Stomach (tissue), 9 donors: ENCODE measurements around the gene ASAP2. TPM values are rescaled to one million over a fixed set of nuclear protein-coding genes. Genes with fewer than 3 reads are reported as not detected.

Source experiments
- DNase-seq, 2 donors: peaks; one replicate each; pipeline versions ENCODE4 v3.0.0 to v3.0.0-alpha.2; 2013 to 2019
- H3K27ac ChIP-seq, 5 donors: fragments of 200-600 bp in 4 of 5; sonication (generic) in 4 of 5; one replicate each; pipeline ENCODE4 v1.5.1; 2013 to 2019; ENCODE audit warnings: mild to moderate bottlenecking in 1 of 5, moderate library complexity in 1 of 5
- H3K27me3 ChIP-seq, 3 donors: fragments of 200-600 bp; sonication (generic); one replicate each; pipeline ENCODE4 v1.5.1; 2017 to 2019; ENCODE audit warnings: mixed run types in 1 of 3
- H3K36me3 ChIP-seq, 4 donors: fragments of 200-600 bp; sonication (generic); 1 replicate in 3 of 4; 2 replicates in 1 of 4; pipeline ENCODE4 v1.5.1; 2016 to 2019
- H3K4me1 ChIP-seq, 4 donors: fragments of 200-600 bp; sonication (generic); one replicate each; pipeline ENCODE4 v1.5.1; 2016 to 2019
- H3K4me3 ChIP-seq, 4 donors: fragments of 200-600 bp; sonication (generic) in 3 of 4; one replicate each; pipeline ENCODE4 v1.5.1; 2016 to 2019; ENCODE audit warnings: mild to moderate bottlenecking in 1 of 4
- H3K9me3 ChIP-seq, 4 donors: fragments of 200-600 bp; sonication (generic); one replicate each; pipeline ENCODE4 v1.5.1; 2016 to 2019
- EP300 ChIP-seq: sonication (generic); formaldehyde crosslinking; IDR thresholded peaks from one replicate; pipeline ENCODE4 v1.6.1; 2017; ENCODE audit warnings: antibody characterized with exemption
- POLR2A ChIP-seq, 4 donors: fragments of 450-650 bp; IDR thresholded peaks; one replicate each; pipeline ENCODE4 v1.6.1; 2016; ENCODE audit warnings: antibody characterized with exemption in 4 of 4, control low read depth in 2 of 4, mild to moderate bottlenecking in 1 of 4, moderate library complexity in 1 of 4
- POLR2AphosphoS5 ChIP-seq, 3 donors: sonication (generic); formaldehyde crosslinking; IDR thresholded peaks; one replicate each; pipeline ENCODE4 v1.6.1; 2016; ENCODE audit warnings: antibody characterized with exemption in 3 of 3
- WGBS, 5 donors: extraction: QIAGEN DNeasy Blood & Tissue Kit in 3 of 5; methylation state at CpG; one replicate each; pipeline versions ENCODE4 v1.1.5 to v1.1.7; 2013 to 2018; 5-methylcytosine and 5-hydroxymethylcytosine counted together
- intact Hi-C: fragments of 100-400 bp; cut with DNase I; formaldehyde crosslinking; loops from one replicate; pipeline ENCODE4 v1.15.1; 2023; ENCODE audit warnings: low total_unique reads
- polyA plus RNA-seq, 3 donors: library from polyadenylated mRNA; stranded (reverse); fragments of 200-250 nt; gene quantifications; one replicate each; pipeline ENCODE4 v1.2.3, GENCODE V29; 2013
- total RNA-seq, 5 donors: library from RNA; depleted of rRNA; stranded (reverse); fragments of >200 nt; gene quantifications; one replicate each; pipeline versions ENCODE4 v1.1.0 to v1.2.3, GENCODE V29; 2014 to 2016
- TF ChIP-seq, protein P1 (sequence below), 7 experiments: fragments of 450-650 bp in 4 of 7; fragments of 200-600 bp in 3 of 7; sonication (generic) in 3 of 7; IDR thresholded peaks; one replicate each; pipeline ENCODE4 v1.5.1; 2016 to 2019; ENCODE audit warnings: antibody characterized with exemption in 7 of 7, control low read depth in 2 of 7, mild to moderate bottlenecking in 1 of 7
- donor health status: healthy with polysubstance abuse.
- donor health status: Bipolar disorder and iron deficiency.
- donor health status: healthy.

The ASAP2 gene
- total and polyA plus RNA-seq, 8 donors: 9.7 to 55.4 (median 33.7) TPM

DNA sequence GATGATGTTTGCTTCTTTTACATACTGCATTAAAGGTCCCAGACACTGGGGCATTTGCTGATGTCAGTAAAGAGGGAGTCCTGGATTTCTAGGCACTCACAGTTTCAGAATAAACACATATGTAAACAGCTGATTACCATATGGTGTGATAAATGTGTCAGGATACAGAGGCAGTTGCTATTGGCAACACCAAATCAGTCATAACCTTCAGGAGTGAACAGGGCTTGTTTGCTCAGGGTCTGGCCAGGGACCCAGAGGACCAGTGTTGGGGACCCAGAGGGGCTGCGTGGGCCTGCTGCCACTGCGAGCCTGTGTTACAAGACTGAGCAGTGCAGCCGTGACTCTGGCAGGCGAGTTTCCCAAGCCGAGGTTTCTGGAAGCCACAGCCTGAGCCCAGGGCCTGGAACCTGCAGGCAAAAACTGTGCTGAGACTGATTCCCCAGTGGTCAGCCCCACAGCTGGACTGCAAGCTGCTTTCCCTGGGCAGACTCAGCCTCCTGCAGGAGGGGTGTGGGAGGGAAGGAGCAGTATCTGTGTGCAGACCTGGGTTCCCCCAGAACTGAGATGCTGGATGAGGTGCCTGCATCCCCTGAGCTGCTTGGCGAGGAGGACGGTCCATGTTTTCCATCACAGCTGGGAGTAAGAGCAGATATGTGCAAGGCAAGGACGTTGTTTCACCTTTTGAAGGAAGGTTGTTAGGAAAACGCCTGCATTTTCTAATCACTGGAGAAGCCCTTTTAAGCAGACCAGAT, 23.6 kb downstream of the ASAP2 start:
- Histone ChIP-seq H3K4me3 (no peak overlapping the region), H3K27ac (peak overlapping the region in 4 of 5 donors; percentile 8 to 65 (median 61)), H3K27me3 (no peaks in the 10 kb centered on the region), H3K9me3 (no peaks in the 10 kb centered on the region), H3K4me1 (peaks cover 49 to 88% (median 71%) of the 10 kb centered on the region in 4 donors), H3K36me3 (no peaks in the 10 kb centered on the region)
- 31 to 44% (median 36%) methylated on average over 4 to 9 of the region's 9 CpGs for WGBS, 5 donors
- peak in 1 of 2 donors; percentile 53 for DNase-seq
- intact Hi-C loops: no loop called here
- TF ChIP-seq POLR2A (IDR thresholded peaks at IDR 0.05) (no peak), EP300 (no peak)

- DNase-seq: no peak
- Histone ChIP-seq H3K27ac (peak overlapping the region in 4 of 5 donors; percentile 8 to 65 (median 61)), H3K4me3 (no peak overlapping the region), H3K36me3 (no peaks in the 10 kb centered on the region), H3K27me3 (no peaks in the 10 kb centered on the region), H3K4me1 (peaks cover 56 to 95% (median 75%) of the 10 kb centered on the region in 4 donors), H3K9me3 (no peaks in the 10 kb centered on the region)
- TF ChIP-seq POLR2A (IDR thresholded peaks at IDR 0.05): no peak
- no peak for TF ChIP-seq EP300
- TF ChIP-seq, protein P1, sequence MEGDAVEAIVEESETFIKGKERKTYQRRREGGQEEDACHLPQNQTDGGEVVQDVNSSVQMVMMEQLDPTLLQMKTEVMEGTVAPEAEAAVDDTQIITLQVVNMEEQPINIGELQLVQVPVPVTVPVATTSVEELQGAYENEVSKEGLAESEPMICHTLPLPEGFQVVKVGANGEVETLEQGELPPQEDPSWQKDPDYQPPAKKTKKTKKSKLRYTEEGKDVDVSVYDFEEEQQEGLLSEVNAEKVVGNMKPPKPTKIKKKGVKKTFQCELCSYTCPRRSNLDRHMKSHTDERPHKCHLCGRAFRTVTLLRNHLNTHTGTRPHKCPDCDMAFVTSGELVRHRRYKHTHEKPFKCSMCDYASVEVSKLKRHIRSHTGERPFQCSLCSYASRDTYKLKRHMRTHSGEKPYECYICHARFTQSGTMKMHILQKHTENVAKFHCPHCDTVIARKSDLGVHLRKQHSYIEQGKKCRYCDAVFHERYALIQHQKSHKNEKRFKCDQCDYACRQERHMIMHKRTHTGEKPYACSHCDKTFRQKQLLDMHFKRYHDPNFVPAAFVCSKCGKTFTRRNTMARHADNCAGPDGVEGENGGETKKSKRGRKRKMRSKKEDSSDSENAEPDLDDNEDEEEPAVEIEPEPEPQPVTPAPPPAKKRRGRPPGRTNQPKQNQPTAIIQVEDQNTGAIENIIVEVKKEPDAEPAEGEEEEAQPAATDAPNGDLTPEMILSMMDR (IDR thresholded peaks at IDR 0.05): no peak
- no peak for TF ChIP-seq POLR2AphosphoS5 (IDR thresholded peaks at IDR 0.05)
- intact Hi-C loops: no loop called here
- WGBS, 5 donors: 11 to 43% (median 25%) methylated on average over 4 of the region's 4 CpGs
Measured at GRCh38 chr2:9230881-9231280, 24.3 kb downstream of the ASAP2 start.

DNA sequence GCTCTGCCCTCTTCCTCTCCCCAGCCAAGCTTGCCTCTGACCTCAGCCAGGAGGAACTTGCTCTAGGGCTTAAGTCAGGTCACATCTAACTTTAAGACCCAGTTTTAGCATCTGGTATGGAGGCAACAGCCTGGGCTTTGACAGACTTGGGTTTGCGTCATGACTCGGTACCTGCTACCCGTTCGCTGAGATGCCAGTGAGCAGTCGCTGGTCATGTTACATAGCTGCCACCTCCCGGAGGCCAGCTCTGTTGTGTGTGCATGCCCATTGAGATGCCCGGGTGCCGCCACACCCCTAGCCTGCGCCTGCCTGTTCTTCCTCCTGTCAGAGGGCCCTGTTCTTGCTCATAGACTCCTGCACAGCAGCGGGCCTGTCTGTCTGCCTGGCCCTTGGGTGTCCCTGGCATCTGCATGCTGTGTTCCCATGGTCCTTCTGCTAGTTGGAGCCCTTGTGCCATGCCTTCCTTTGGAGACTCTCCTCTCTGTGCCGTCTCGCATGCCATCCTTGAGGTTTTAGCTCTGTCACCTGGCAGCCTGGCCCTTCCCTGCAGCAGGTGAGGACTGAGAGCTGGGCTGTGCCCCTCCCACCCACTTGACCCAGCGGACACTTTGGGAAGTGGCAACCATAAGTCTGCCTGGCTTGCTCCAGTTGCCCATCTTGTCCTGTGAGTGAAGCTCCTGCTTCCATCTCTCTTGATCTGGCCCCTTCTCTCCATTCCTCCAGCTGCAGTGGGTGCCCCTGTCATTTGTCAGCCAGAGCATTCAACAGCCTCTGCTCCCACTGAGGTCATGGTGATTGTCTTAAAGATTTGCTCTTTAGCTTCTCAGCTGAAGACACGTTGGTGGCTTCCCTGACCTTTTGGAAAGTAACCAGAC, 24.9 kb downstream of the ASAP2 start:
- Histone ChIP-seq H3K27me3 (no peaks in the 10 kb centered on the region), H3K9me3 (no peaks in the 10 kb centered on the region), H3K4me1 (peaks cover 58 to 97% (median 77%) of the 10 kb centered on the region in 4 donors), H3K27ac (peak overlapping the region in 4 of 5 donors; percentile 8 to 65 (median 61)), H3K4me3 (no peak overlapping the region), H3K36me3 (no peaks in the 10 kb centered on the region)
- DNase-seq: peak in 1 of 2 donors; percentile 50
- TF ChIP-seq POLR2A (IDR thresholded peaks at IDR 0.05) (no peak), POLR2AphosphoS5 (IDR thresholded peaks at IDR 0.05) (no peak), EP300 (no peak)
- TF ChIP-seq, protein P1 (IDR thresholded peaks at IDR 0.05): no peak
- 73 to 81% (median 77%) methylated on average over 14 of the region's 14 CpGs for WGBS, 5 donors
- intact Hi-C loops: no loop called here

DNA sequence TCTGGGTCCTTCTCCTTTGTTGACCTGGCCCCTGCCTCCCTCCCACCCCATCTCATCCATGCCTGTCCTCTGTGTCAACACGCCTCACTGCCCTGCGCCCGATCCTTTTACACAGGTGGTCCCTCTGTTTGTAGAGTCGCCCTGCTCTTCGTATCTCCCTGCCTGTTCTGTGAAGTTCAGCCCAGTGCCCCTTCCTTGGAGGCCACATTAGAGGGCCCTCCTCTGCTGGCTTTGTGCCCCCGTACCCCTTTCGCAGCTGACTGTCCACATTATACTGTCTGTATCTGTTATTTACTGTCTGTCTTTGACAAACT, 25.5 kb downstream of the ASAP2 start:
- peak overlapping the region in 2 of 5 donors; percentile 58 to 65 for H3K27ac ChIP-seq
- DNase-seq: no peak
- H3K4me3 ChIP-seq: no peak overlapping the region
- peaks cover 62 to 97% (median 77%) of the 10 kb centered on the region in 4 donors for H3K4me1 ChIP-seq
- 89 to 95% (median 92%) methylated on average over 7 of the region's 7 CpGs for WGBS, 5 donors
- no peaks in the 10 kb centered on the region for H3K9me3 ChIP-seq
- H3K27me3 ChIP-seq: no peaks in the 10 kb centered on the region
- intact Hi-C loops: no loop called here
- no peaks in the 10 kb centered on the region for H3K36me3 ChIP-seq
- TF ChIP-seq POLR2AphosphoS5 (IDR thresholded peaks at IDR 0.05) (no peak), POLR2A (IDR thresholded peaks at IDR 0.05) (no peak), EP300 (no peak)
- TF ChIP-seq, protein P1 (IDR thresholded peaks at IDR 0.05): no peak
